ENCODE results near the gene TMTC2. TPM values are rescaled to one million over a fixed set of nuclear protein-coding genes. Genes with fewer than 3 reads are reported as not detected.
"Not testable (repeated sequence)": the region's sequence is repeated elsewhere in the genome, so short reads cannot be mapped to it uniquely, and the experiment has no call there.

TMTC2 gene
- total RNA-seq, 6 experiments from 2014 or later = 0.75 to 3.2 (median 1.1) TPM

DNA sequence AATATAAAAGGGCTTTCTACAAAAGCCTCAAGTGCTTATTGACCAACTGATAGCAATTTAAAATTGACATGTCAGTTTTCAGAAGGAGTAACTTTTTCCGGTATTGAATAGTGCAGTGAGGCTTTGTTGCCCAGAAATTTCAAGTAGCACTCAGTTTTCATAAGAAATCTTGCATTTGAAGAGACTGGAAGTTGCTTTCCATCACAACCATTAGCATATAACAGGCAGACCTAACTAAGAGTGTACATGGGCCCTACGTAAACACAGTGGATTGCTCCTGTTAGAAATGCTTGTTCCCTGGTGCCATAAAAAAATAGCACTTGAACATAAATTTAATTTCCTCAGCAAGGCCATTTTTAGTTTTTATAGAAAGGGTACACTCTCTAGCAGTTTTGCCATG, 117.9 kb downstream of the TMTC2 start:
- Mint-ChIP-seq H3K27ac (no peak overlapping the region), H3K36me3 (ENCODE audit: low read depth) (peaks cover 6% of the 10 kb centered on the region; the same call in 1 of the 2 replicates), H3K4me3 (no peak overlapping the region), H3K27me3 (ENCODE audit: insufficient read depth) (no peaks in the 10 kb centered on the region), H3K9me3 (peaks cover 44% of the 10 kb centered on the region), H3K4me1 (ENCODE audit: low read depth) (no peaks in the 10 kb centered on the region)
- DNase-seq = no peak
- TF ChIP-seq, protein P1, sequence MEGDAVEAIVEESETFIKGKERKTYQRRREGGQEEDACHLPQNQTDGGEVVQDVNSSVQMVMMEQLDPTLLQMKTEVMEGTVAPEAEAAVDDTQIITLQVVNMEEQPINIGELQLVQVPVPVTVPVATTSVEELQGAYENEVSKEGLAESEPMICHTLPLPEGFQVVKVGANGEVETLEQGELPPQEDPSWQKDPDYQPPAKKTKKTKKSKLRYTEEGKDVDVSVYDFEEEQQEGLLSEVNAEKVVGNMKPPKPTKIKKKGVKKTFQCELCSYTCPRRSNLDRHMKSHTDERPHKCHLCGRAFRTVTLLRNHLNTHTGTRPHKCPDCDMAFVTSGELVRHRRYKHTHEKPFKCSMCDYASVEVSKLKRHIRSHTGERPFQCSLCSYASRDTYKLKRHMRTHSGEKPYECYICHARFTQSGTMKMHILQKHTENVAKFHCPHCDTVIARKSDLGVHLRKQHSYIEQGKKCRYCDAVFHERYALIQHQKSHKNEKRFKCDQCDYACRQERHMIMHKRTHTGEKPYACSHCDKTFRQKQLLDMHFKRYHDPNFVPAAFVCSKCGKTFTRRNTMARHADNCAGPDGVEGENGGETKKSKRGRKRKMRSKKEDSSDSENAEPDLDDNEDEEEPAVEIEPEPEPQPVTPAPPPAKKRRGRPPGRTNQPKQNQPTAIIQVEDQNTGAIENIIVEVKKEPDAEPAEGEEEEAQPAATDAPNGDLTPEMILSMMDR (IDR thresholded peaks at IDR 0.05) = no peak

DNA sequence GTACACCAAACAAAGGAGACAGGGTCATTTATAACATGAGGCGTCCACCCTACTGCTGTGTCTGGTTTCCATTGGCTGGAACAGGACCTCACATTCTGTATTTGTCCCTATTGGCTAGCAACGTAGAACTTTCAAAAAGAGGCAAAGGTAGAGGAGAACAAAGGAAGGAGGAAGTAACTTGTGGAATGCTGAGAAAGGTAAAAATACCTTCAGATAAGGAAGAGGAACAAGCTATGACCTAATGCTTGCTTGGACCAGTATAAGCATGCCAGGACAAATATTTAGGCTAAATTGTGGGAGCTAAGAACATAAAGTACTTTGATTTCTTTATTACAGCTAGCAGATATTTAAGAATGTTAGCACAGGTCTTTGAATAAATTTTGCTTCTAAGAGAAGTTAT, 118.3 kb downstream of the TMTC2 start:
- H3K9me3 Mint-ChIP-seq = peaks cover 44% of the 10 kb centered on the region
- not testable (repeated sequence) for H3K36me3 Mint-ChIP-seq (ENCODE audit: low read depth); H3K27ac Mint-ChIP-seq; H3K4me3 Mint-ChIP-seq; H3K4me1 Mint-ChIP-seq (ENCODE audit: low read depth); DNase-seq; H3K27me3 Mint-ChIP-seq (ENCODE audit: insufficient read depth)

DNA sequence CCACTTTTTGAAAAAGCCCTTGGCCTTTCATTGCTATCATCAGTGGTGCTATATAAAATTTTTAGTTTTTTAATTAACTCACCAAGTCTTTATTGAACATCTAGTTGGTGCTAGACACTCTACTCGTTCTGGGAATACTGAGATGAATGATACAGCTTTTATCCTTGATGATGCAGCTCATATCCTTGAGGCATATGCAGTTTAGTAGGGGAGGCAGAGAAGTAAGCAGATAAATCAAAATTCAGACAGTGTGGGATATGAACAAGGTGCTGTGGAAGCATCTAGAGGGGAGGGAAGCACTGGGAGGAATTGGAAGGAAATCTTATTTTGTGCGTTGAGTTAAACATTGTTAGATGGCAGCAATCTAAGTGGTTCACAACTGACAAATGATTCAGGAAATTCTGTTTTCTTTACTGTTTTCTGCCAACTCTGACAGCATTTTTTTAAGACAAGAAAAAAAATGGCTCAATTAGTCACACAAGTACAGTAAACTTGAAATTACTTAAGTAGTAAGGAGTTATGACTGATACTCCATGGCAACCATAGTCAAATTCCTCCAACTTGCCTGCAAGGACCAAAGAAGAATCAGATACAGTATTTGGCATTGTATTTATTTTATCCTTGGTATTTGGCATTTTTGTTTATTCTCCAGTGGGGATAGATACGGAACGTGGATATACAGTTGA, 119.2 kb downstream of the TMTC2 start:
- TF ChIP-seq, protein P1 (IDR thresholded peaks at IDR 0.05) = no peak
- no peaks in the 10 kb centered on the region for H3K27me3 Mint-ChIP-seq (ENCODE audit: insufficient read depth)
- peaks cover 40% of the 10 kb centered on the region for H3K9me3 Mint-ChIP-seq
- no peak overlapping the region for H3K27ac Mint-ChIP-seq
- H3K4me3 Mint-ChIP-seq = no peak overlapping the region
- peaks cover 6% of the 10 kb centered on the region; the same call in 1 of the 2 replicates for H3K36me3 Mint-ChIP-seq (ENCODE audit: low read depth)
- no peaks in the 10 kb centered on the region for H3K4me1 Mint-ChIP-seq (ENCODE audit: low read depth)
- DNase-seq = no peak

DNA sequence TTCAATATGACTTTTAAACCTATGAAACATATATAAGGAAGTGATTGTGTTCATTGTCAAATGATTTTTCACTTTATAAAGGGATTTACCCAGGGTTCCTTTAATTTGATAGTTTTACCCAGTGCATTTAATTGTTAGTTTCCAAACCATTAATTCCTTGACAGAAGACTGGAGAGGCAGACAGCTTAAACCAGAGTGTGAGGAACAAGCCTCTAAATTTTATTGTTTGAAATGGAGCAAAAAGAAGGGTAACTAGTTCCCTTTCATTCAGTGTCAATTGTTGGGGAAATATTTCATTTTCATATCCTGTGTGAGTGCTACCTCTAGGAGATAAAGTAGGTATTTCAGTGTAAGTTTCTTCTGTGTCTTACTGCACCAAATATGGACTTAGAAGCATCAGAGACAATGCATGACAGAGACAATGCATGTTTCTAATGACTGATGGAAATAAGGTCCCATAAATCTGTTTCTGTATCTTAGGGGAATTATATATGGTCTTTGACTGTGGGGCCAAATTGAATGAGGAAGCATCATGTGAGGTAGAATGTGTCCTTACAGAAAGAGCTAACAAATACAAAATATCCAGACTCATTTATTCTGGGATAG, 120.5 kb downstream of the TMTC2 start:
- Mint-ChIP-seq H3K27ac (no peak overlapping the region), H3K36me3 (ENCODE audit: low read depth) (no peaks in the 10 kb centered on the region), H3K4me3 (no peak overlapping the region), H3K27me3 (ENCODE audit: insufficient read depth) (no peaks in the 10 kb centered on the region), H3K9me3 (peaks cover 31% of the 10 kb centered on the region), H3K4me1 (ENCODE audit: low read depth) (no peaks in the 10 kb centered on the region)
- TF ChIP-seq, protein P1 (IDR thresholded peaks at IDR 0.05) = no peak
- DNase-seq = no peak

DNA sequence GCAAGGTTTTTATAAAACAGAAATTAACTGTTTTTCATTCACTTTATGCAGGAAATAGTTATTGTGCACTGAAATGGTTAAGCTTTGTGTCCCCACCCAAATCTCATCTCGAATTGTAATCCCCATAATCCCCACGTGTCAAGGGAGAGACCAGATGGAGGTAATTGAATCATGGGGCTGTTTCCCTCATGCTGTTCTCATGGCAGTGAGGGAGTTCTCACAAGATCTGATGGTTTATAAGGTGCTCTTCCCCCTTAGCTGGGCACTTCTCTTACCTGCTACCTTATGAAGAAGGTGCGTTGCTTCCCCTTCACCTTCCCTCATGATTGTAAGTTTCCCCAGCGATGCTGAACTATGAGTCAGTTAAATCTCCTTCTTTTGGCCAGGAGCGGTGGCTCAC, 123.9 kb downstream of the TMTC2 start:
- Mint-ChIP-seq H3K4me1 (ENCODE audit: low read depth) (no peaks in the 10 kb centered on the region), H3K4me3 (no peak overlapping the region), H3K9me3 (peaks cover 24% of the 10 kb centered on the region), H3K27me3 (ENCODE audit: insufficient read depth) (no peaks in the 10 kb centered on the region; the same call in 1 of the 2 replicates), H3K36me3 (ENCODE audit: low read depth) (no peaks in the 10 kb centered on the region), H3K27ac (no peak overlapping the region)
- no peak for DNase-seq
- TF ChIP-seq, protein P1 (IDR thresholded peaks at IDR 0.05) = no peak

DNA sequence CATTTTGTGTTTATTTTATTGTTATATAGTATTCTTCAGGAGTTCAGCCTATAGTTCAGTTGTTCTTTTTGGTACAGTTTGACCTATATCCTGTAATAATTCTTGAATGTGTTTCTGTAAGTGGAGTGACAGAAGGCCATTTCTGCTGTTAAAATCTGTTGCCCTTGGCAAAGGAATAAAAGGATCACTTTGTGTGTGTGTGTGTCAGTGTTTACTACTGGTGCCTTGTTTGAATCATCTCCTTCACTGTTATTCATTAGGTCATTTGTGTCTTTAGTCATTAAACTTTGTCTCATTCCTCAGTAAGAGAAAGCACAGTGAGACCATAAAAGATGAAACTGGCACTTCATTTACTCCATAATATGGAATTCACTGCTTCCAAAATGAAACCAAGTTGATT, 130.7 kb downstream of the TMTC2 start:
- Mint-ChIP-seq H3K9me3 (peaks cover 33% of the 10 kb centered on the region), H3K4me3 (no peak overlapping the region), H3K27me3 (ENCODE audit: insufficient read depth) (no peaks in the 10 kb centered on the region; the same call in 1 of the 2 replicates), H3K36me3 (ENCODE audit: low read depth) (no peaks in the 10 kb centered on the region), H3K4me1 (ENCODE audit: low read depth) (no peaks in the 10 kb centered on the region; the same call in 1 of the 2 replicates), H3K27ac (no peak overlapping the region)
- TF ChIP-seq, protein P1 (IDR thresholded peaks at IDR 0.05) = no peak
- DNase-seq = no peak
